Fibroblast of gingiva (primary cell): ENCODE data around the gene ISL2.
A peak's percentile ranks its signal among the peaks of the same experiment; 100 is the strongest.

Experiments
- DNase-seq: peaks from one replicate; pipeline ENCODE4 v3.0.0-alpha.2; 2011; ENCODE audit warnings: low read depth

The ISL2 gene

GRCh38 chr15:76327191-76328105 lies 9.1 kb upstream of the ISL2 start:
- no peak for DNase-seq

GRCh38 chr15:76328106-76328696 lies 8.4 kb upstream of the ISL2 start:
- no peak for DNase-seq

GRCh38 chr15:76328958-76329357 lies 7.6 kb upstream of the ISL2 start:
- no peak for DNase-seq

- peak; percentile 60 for DNase-seq
Observed at GRCh38 chr15:76330080-76330680, 6.4 kb upstream of the ISL2 start.

GRCh38 chr15:76332796-76333195 lies 3.8 kb upstream of the ISL2 start:
- DNase-seq = no peak

GRCh38 chr15:76333309-76333708 lies 3.3 kb upstream of the ISL2 start:
- DNase-seq = no peak

GRCh38 chr15:76333720-76334437 lies 2.7 kb upstream of the ISL2 start:
- no peak for DNase-seq

- no peak for DNase-seq
Observed at GRCh38 chr15:76334438-76335306, 1.9 kb upstream of the ISL2 start.

- DNase-seq = no peak
Observed at GRCh38 chr15:76335307-76336253, 993 bp upstream of the ISL2 start.

- no peak for DNase-seq
Observed at GRCh38 chr15:76337059-76337695, 604 bp downstream of the ISL2 start.

GRCh38 chr15:76337696-76338485 lies 1.3 kb downstream of the ISL2 start:
- no peak for DNase-seq

GRCh38 chr15:76338486-76339304 lies 2.1 kb downstream of the ISL2 start:
- DNase-seq = no peak

- DNase-seq = peak; percentile 29
Observed at GRCh38 chr15:76339305-76340197, 3.0 kb downstream of the ISL2 start.

GRCh38 chr15:76340198-76340802 lies 3.7 kb downstream of the ISL2 start:
- peak; percentile 19 for DNase-seq

- no peak for DNase-seq
Observed at GRCh38 chr15:76340803-76341365, 4.3 kb downstream of the ISL2 start.

GRCh38 chr15:76341366-76342057 lies 4.9 kb downstream of the ISL2 start:
- no peak for DNase-seq
